Measurements from ENCODE around the gene PARD3B. TPM values are rescaled to one million over a fixed set of nuclear protein-coding genes. Genes with fewer than 3 reads are reported as not detected.

PARD3B gene
- total RNA-seq, 1 donor from 2014 or later, result 0.66 TPM

DNA sequence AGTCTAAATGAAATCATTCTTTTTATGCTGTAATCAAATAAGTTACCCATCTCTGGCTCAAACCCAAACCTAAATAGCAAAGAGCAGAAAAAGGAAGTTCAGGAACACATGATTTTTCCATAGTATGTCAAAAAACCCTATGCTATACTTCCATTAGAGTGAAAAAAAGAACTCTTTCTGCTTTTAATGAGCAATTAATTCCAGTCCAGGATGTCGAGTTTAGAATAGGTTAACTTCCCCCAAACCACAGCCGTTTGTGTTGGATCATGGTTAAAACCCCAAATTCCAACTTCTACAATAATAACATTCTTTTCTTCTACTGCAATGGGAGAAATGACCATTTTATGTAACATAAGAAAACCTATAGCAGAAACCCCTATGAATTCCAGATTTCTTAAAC lies 965.9 kb downstream of the PARD3B start:
- Mint-ChIP-seq H3K36me3 (ENCODE audit: unreplicated experiment) (no peaks in the 10 kb centered on the region), H3K9me3 (ENCODE audit: unreplicated experiment) (no peaks in the 10 kb centered on the region), H3K27ac (ENCODE audit: unreplicated experiment) (no peak overlapping the region), H3K27me3 (ENCODE audit: unreplicated experiment) (no peaks in the 10 kb centered on the region), H3K4me3 (ENCODE audit: unreplicated experiment) (no peak overlapping the region), H3K4me1 (ENCODE audit: low read depth, unreplicated experiment) (peaks cover 6% of the 10 kb centered on the region)
- TF ChIP-seq, protein P1, sequence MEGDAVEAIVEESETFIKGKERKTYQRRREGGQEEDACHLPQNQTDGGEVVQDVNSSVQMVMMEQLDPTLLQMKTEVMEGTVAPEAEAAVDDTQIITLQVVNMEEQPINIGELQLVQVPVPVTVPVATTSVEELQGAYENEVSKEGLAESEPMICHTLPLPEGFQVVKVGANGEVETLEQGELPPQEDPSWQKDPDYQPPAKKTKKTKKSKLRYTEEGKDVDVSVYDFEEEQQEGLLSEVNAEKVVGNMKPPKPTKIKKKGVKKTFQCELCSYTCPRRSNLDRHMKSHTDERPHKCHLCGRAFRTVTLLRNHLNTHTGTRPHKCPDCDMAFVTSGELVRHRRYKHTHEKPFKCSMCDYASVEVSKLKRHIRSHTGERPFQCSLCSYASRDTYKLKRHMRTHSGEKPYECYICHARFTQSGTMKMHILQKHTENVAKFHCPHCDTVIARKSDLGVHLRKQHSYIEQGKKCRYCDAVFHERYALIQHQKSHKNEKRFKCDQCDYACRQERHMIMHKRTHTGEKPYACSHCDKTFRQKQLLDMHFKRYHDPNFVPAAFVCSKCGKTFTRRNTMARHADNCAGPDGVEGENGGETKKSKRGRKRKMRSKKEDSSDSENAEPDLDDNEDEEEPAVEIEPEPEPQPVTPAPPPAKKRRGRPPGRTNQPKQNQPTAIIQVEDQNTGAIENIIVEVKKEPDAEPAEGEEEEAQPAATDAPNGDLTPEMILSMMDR (IDR thresholded peaks at IDR 0.05; ENCODE audit: partially characterized antibody, unreplicated experiment), result no peak
- DNase-seq, result no peak

GRCh38 chr2:205511641-205512040 lies 966.4 kb downstream of the PARD3B start:
- peaks cover 6% of the 10 kb centered on the region for H3K4me1 Mint-ChIP-seq (ENCODE audit: low read depth, unreplicated experiment)
- H3K36me3 Mint-ChIP-seq (ENCODE audit: unreplicated experiment), result no peaks in the 10 kb centered on the region
- H3K9me3 Mint-ChIP-seq (ENCODE audit: unreplicated experiment), result no peaks in the 10 kb centered on the region

DNA sequence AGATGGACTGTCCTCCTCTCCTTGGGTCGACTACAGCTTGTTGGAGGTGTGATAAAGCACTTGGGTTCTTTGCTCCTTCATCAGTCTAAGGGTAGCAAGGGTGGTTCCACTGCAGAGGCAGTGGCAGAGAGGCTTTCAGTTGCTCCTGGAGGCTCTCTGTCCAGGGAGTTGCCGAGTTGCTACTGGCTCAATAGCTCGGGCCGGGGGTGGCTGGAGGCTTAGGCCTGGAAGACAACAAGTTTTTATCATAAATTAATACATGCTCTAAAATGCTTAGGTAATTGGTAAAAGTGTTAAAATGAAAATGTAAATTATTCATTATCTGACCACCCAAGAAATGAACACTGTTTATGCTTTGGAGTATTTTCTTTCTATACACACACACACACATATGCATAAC lies 975.0 kb downstream of the PARD3B start:
- peaks cover 4% of the 10 kb centered on the region for H3K9me3 Mint-ChIP-seq (ENCODE audit: unreplicated experiment)
- H3K4me3 Mint-ChIP-seq (ENCODE audit: unreplicated experiment), result no peak overlapping the region
- no peaks in the 10 kb centered on the region for H3K4me1 Mint-ChIP-seq (ENCODE audit: low read depth, unreplicated experiment)
- H3K27me3 Mint-ChIP-seq (ENCODE audit: unreplicated experiment), result no peaks in the 10 kb centered on the region
- no peak for DNase-seq
- no peak overlapping the region for H3K27ac Mint-ChIP-seq (ENCODE audit: unreplicated experiment)
- TF ChIP-seq, protein P1 (IDR thresholded peaks at IDR 0.05; ENCODE audit: partially characterized antibody, unreplicated experiment), result no peak
- H3K36me3 Mint-ChIP-seq (ENCODE audit: unreplicated experiment), result no peaks in the 10 kb centered on the region

More at GRCh38 chr2:205511641-205512040, 966.4 kb downstream of the PARD3B start:
- no peak for DNase-seq
- Mint-ChIP-seq H3K27ac (ENCODE audit: unreplicated experiment) (no peak overlapping the region), H3K27me3 (ENCODE audit: unreplicated experiment) (no peaks in the 10 kb centered on the region), H3K4me3 (ENCODE audit: unreplicated experiment) (no peak overlapping the region)
- TF ChIP-seq, protein P1 (IDR thresholded peaks at IDR 0.05; ENCODE audit: partially characterized antibody, unreplicated experiment), result no peak

DNA sequence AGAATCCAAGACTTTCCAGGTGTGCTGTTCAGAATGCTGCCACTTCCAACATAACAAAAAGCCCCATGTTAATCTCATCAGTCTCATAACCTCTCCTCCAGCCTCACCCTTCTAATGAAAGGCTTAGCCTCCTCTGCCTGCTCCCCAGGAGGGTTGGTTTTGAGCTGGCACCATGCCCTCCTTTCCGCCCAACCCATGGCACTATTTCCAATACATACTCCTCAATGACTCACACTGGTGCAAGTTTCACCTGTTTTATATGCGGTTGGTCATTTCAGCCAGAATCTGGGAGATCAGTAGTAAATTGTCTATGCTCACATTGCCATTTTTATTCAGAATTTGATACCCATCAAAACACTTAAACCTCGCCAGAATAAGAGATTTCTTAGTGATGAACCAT lies 979.4 kb downstream of the PARD3B start:
- Mint-ChIP-seq H3K36me3 (ENCODE audit: unreplicated experiment) (no peaks in the 10 kb centered on the region), H3K4me3 (ENCODE audit: unreplicated experiment) (no peak overlapping the region), H3K27me3 (ENCODE audit: unreplicated experiment) (no peaks in the 10 kb centered on the region), H3K9me3 (ENCODE audit: unreplicated experiment) (no peaks in the 10 kb centered on the region), H3K27ac (ENCODE audit: unreplicated experiment) (no peak overlapping the region), H3K4me1 (ENCODE audit: low read depth, unreplicated experiment) (peaks cover 2% of the 10 kb centered on the region)
- TF ChIP-seq, protein P1 (IDR thresholded peaks at IDR 0.05; ENCODE audit: partially characterized antibody, unreplicated experiment), result no peak
- DNase-seq, result no peak

GRCh38 chr2:205527801-205528200 lies 982.5 kb downstream of the PARD3B start:
- Mint-ChIP-seq H3K9me3 (ENCODE audit: unreplicated experiment) (no peaks in the 10 kb centered on the region), H3K36me3 (ENCODE audit: unreplicated experiment) (no peaks in the 10 kb centered on the region), H3K4me3 (ENCODE audit: unreplicated experiment) (no peak overlapping the region), H3K27me3 (ENCODE audit: unreplicated experiment) (no peaks in the 10 kb centered on the region), H3K27ac (ENCODE audit: unreplicated experiment) (no peak overlapping the region), H3K4me1 (ENCODE audit: low read depth, unreplicated experiment) (peaks cover 3% of the 10 kb centered on the region)
- no peak for DNase-seq
- TF ChIP-seq, protein P1 (IDR thresholded peaks at IDR 0.05; ENCODE audit: partially characterized antibody, unreplicated experiment), result no peak
